AG04450 (cell line): Measurements from ENCODE around the gene COL23A1. TPM values are rescaled to one million over a fixed set of nuclear protein-coding genes. Genes with fewer than 3 reads are reported as not detected.

ENCODE experiments used
- CTCF ChIA-PET: fragments of 300-600, 350-600 bp; formaldehyde crosslinking; extraction: SDS; loops from one replicate; lab custom pipeline; 2022; ENCODE audit warnings: antibody characterized with exemption, inconsistent platforms; lab: Charles Lee
- POLR2A ChIA-PET: fragments of 350-600 bp; formaldehyde crosslinking; extraction: SDS; loops from one replicate; lab custom pipeline; 2021; ENCODE audit warnings: antibody characterized with exemption, inconsistent platforms; lab: Yijun Ruan, JAX
- DNase-seq: peaks from one replicate; pipeline ENCODE4 v3.0.0-alpha.2; 2011; ENCODE audit warnings: low read depth, low spot score
- H3K27ac ChIP-seq: one replicate; pipeline ENCODE4 v1.5.1; 2012; ENCODE audit warnings: low read depth, low read length, control low read depth
- H3K27me3 ChIP-seq: one replicate; pipeline ENCODE4 v1.6.0; 2012; ENCODE audit warnings: low read length; ENCODE audit not compliant: control insufficient read depth, insufficient read depth
- H3K4me3 ChIP-seq: 2 replicates; pipeline ENCODE4 v1.5.1; 2011; ENCODE audit warnings: mild to moderate bottlenecking, low read depth, low read length, control low read depth
- H3K9me3 ChIP-seq: 2 replicates; pipeline ENCODE4 v1.5.1; 2012; ENCODE audit warnings: low read length; ENCODE audit not compliant: control insufficient read depth, insufficient read depth
- polyA plus RNA-seq: library from polyadenylated mRNA; depleted of rRNA; stranded (reverse); fragments of >200 nt; gene quantifications from 2 replicates; pipeline ENCODE4 v1.2.3, GENCODE V29; 2011
- TF ChIP-seq, protein P1 (sequence below): IDR thresholded peaks from 2 replicates; pipeline ENCODE4 v1.5.1; 2011; ENCODE audit warnings: low read depth, low read length, control low read depth, inconsistent platforms

The COL23A1 gene
- polyA plus RNA-seq, 1 experiment = not detected

DNA sequence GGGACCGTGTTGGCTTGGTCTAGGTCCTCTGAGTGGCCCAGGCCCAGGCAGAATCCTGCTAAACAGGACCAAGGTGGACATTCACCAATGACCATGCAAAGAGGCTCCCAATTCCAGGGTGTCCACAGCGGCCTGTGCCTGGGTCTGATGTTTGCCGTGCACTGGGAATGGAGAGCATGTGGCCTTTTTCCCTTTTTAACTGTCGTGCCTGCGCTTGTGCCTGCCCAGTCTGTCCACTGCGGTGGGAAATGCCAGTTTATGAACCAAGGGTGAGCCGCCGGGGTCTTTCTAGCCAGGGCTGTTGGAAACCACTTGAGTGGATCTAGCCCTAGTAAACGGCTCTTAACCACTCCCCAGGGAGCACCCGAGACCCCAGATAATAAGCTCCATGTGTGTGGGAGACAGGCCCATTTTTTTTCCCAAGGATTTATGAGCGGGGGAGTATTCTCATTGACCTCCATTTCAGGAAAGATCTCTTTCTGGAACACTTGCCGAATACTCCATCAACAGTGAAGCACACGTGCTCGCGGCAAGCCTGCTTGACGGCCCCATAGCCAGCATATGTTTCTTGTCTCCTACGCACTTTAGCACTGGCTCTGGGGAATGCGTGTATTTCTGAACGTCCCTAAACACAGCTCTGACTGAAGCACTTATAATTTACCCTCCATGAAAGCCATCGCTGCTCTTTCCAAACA, 264.4 kb downstream of the COL23A1 start:
- TF ChIP-seq, protein P1, sequence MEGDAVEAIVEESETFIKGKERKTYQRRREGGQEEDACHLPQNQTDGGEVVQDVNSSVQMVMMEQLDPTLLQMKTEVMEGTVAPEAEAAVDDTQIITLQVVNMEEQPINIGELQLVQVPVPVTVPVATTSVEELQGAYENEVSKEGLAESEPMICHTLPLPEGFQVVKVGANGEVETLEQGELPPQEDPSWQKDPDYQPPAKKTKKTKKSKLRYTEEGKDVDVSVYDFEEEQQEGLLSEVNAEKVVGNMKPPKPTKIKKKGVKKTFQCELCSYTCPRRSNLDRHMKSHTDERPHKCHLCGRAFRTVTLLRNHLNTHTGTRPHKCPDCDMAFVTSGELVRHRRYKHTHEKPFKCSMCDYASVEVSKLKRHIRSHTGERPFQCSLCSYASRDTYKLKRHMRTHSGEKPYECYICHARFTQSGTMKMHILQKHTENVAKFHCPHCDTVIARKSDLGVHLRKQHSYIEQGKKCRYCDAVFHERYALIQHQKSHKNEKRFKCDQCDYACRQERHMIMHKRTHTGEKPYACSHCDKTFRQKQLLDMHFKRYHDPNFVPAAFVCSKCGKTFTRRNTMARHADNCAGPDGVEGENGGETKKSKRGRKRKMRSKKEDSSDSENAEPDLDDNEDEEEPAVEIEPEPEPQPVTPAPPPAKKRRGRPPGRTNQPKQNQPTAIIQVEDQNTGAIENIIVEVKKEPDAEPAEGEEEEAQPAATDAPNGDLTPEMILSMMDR = no peak
- Histone ChIP-seq H3K9me3 (peaks cover 64% of the 10 kb centered on the region), H3K4me3 (no peak overlapping the region), H3K27me3 (no peaks in the 10 kb centered on the region), H3K27ac (no peak overlapping the region)
- no peak for DNase-seq
- ChIA-PET POLR2A (no interaction called here), CTCF (no interaction called here)

DNA sequence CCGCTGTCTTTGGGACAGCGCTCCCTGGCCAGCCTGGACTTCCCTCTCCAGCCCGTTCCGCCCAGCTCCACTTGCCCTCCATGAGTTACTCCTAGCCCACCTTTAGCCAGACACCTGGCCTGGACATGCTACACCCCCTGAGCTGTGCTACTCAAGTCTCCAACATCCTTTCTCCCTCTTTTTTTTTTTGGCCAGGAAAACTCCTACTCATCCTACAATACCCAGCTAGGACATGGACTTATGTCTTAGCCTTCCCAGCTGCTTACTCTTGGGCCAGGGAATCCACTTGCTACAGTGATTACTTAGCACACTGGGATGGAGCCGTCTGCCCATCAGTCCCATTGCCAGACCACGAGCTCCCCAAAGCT, 264.9 kb downstream of the COL23A1 start:
- ChIA-PET POLR2A (no interaction called here), CTCF (no interaction called here)
- peaks cover 69% of the 10 kb centered on the region for H3K9me3 ChIP-seq
- no peak for DNase-seq
- TF ChIP-seq, protein P1 = no peak
- no peak overlapping the region for H3K27ac ChIP-seq
- no peaks in the 10 kb centered on the region for H3K27me3 ChIP-seq
- no peak overlapping the region for H3K4me3 ChIP-seq

DNA sequence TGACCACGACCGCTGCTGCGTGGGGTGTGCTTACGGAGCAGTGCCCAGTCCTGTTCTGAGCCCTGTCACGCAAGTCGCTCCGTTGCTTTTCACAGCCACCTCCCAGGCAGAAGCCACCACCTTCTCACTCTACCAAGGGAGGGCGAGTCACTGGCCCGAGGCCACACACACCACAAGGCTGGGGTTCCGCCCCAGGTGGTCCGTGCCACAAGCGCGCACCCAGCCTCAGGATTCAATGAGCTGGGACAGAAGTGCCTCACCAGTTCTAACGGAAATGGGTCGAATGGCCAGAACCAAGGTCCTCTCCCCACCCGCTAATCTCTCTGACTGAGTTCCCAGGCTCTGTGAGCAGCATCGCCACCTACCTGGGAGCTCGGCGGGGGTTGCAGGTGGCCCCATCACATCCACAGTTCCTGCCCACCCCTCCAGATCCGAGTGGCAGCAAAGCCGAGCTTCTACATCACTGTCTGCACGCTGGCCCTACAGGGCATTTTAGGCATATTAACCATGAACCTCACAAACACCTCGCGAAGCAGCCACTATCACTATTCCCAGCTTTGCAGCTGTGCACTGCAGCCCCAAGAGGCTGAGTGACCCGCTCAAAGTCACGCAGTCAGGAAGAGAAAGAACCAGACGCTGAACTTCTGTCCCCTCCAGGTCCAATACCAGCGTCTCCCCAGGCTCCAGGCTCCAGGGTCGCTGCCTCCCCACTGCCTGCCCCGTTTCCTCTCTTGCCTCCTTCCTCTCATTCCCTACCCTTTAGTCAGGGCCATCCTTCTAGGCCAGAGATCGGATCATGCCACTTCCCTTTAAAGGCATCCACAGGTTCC, 265.5 kb downstream of the COL23A1 start:
- CTCF ChIA-PET = no interaction called here

DNA sequence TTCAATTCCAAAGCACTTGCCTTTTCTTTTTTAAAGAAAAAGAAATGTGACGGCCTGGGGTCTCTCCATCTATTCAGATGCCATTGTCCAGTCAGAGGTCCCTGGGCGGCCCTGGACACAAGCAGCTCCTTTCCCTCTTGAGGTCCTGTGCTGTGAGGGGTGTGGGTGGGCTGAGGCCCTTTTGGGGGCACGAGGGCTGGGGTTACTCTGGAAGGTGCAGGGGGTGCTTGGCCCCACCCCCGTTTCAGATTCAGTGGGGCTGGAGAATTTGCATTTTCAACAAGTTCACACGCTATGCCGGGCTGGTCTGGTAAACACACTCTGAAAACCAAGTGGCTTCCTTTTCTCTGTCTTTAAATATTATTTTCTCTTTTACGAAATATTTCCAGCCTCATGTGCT, 266.2 kb downstream of the COL23A1 start:
- POLR2A ChIA-PET = no interaction called here
- no peaks in the 10 kb centered on the region for H3K27me3 ChIP-seq
- TF ChIP-seq, protein P1 = no peak
- peaks cover 75% of the 10 kb centered on the region for H3K9me3 ChIP-seq
- no peak overlapping the region for H3K27ac ChIP-seq
- CTCF ChIA-PET = no interaction called here
- no peak for DNase-seq
- no peak overlapping the region for H3K4me3 ChIP-seq

More for the DNA sequence above, 265.5 kb downstream of the COL23A1 start:
- Histone ChIP-seq H3K27ac (no peak overlapping the region), H3K9me3 (peaks cover 75% of the 10 kb centered on the region), H3K4me3 (no peak overlapping the region), H3K27me3 (no peaks in the 10 kb centered on the region)
- POLR2A ChIA-PET = no interaction called here
- TF ChIP-seq, protein P1 = no peak
- no peak for DNase-seq

DNA sequence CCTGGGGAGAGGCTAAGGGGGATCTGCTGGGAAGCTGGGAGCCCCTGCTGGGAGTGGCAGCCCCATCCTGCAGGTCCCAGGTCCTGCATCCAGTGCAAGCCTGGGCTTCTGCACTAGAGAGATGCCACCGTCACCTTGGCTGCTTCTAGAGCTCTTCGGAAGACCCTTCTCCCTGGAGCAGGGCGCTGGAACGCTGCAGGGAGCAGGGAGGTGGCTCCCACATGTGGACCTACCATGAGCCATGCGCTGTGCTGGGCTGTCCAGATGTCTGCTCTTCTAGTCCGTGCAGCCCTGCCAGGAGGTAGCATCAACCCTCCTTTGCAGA, 266.7 kb downstream of the COL23A1 start:
- Histone ChIP-seq H3K27me3 (no peaks in the 10 kb centered on the region), H3K4me3 (no peak overlapping the region), H3K9me3 (peaks cover 79% of the 10 kb centered on the region), H3K27ac (no peak overlapping the region)
- ChIA-PET POLR2A (no interaction called here), CTCF (no interaction called here)
- TF ChIP-seq, protein P1 = no peak
- DNase-seq = no peak
